Thymus (tissue), 14 donors: ENCODE data around the gene CES2. TPM values are rescaled to one million over a fixed set of nuclear protein-coding genes. Genes with fewer than 3 reads are reported as not detected.

Experiments
- DNase-seq, 9 donors: peaks; one replicate each; pipeline ENCODE4 v3.0.0-alpha.2; 2013; ENCODE audit warnings: low spot score in 9 of 9, low read depth in 6 of 9, missing footprints in 1 of 9
- H3K27ac ChIP-seq, 2 donors: one replicate each; pipeline ENCODE4 v1.5.1; 2013; ENCODE audit warnings: control low read depth in 1 of 2, low read depth in 1 of 2, low read length in 1 of 2, mild to moderate bottlenecking in 1 of 2, moderate library complexity in 1 of 2
- H3K27me3 ChIP-seq, 2 donors: one replicate each; pipeline ENCODE4 v1.5.1; 2013; ENCODE audit warnings: low read length in 1 of 2; ENCODE audit not compliant: control insufficient read depth in 2 of 2, insufficient read depth in 1 of 2
- H3K36me3 ChIP-seq, 2 donors: one replicate each; pipeline ENCODE4 v1.5.1; 2013; ENCODE audit warnings: low read length in 1 of 2, mild to moderate bottlenecking in 1 of 2, moderate library complexity in 1 of 2; ENCODE audit not compliant: control insufficient read depth in 2 of 2, insufficient read depth in 2 of 2
- H3K4me1 ChIP-seq, 2 donors: one replicate each; pipeline ENCODE4 v1.5.1; 2013; ENCODE audit warnings: low read length in 2 of 2; ENCODE audit not compliant: control insufficient read depth in 2 of 2, insufficient read depth in 2 of 2
- H3K4me3 ChIP-seq, 2 donors: one replicate each; pipeline ENCODE4 v1.5.1; 2013; ENCODE audit warnings: low read length in 2 of 2, control low read depth in 1 of 2, mild to moderate bottlenecking in 1 of 2
- H3K9me3 ChIP-seq, 2 donors: one replicate each; pipeline ENCODE4 v1.5.1; 2013; ENCODE audit warnings: low read length in 1 of 2, mild to moderate bottlenecking in 1 of 2; ENCODE audit not compliant: control insufficient read depth in 2 of 2, insufficient read depth in 1 of 2
- WGBS: extraction: QIAGEN DNeasy Blood & Tissue Kit; methylation state at CpG from one replicate; pipeline ENCODE4 v1.1.7; 2013; 5-methylcytosine and 5-hydroxymethylcytosine counted together
- long read RNA-seq, 10 donors: transcript quantifications; one replicate each; lab custom pipeline, GENCODE V29; 2026
- polyA plus RNA-seq: library from polyadenylated mRNA; stranded (reverse); fragments of 200-250 nt; gene quantifications from one replicate; pipeline ENCODE4 v1.2.3, GENCODE V29; 2013
- total RNA-seq: library from RNA; stranded (reverse); fragments of 120-200 nt; gene quantifications from one replicate; pipeline ENCODE4 v1.2.4, GENCODE V29; 2013
- donor health status: healthy.

The CES2 gene
- total RNA-seq (15.8 TPM), polyA plus RNA-seq (16.7 TPM)
- long read RNA-seq, donor 1: 0 reads
- long read RNA-seq, donor 2: 0 reads
- long read RNA-seq, donor 3, partial matches to known transcripts: 0 of 1 reads
- long read RNA-seq, donor 3, other reads (novel, unspliced or antisense): 0 of 1 reads
- long read RNA-seq, donor 4, transcript CES2-201 (12 exons, 3,927 nt): major isoform, 6 of 6 reads
- long read RNA-seq, donor 4, partial matches to known transcripts: 0 of 6 reads
- long read RNA-seq, donor 4, other reads (novel, unspliced or antisense): 0 of 6 reads
- long read RNA-seq, donor 5, partial matches to known transcripts: 0 of 2 reads
- long read RNA-seq, donor 5, other reads (novel, unspliced or antisense): 0 of 2 reads
- long read RNA-seq, donor 6, partial matches to known transcripts: 0 of 1 reads
- long read RNA-seq, donor 6, other reads (novel, unspliced or antisense): 0 of 1 reads
- long read RNA-seq, donor 7, partial matches to known transcripts: 0 of 1 reads
- long read RNA-seq, donor 7, other reads (novel, unspliced or antisense): 0 of 1 reads
- long read RNA-seq, donor 8, partial matches to known transcripts: 0 of 3 reads
- long read RNA-seq, donor 8, other reads (novel, unspliced or antisense): 0 of 3 reads
- long read RNA-seq, donor 9, partial matches to known transcripts: 0 of 2 reads
- long read RNA-seq, donor 9, other reads (novel, unspliced or antisense): 0 of 2 reads
- long read RNA-seq, donor 10: 0 reads

- H3K27ac ChIP-seq: peak within 1 kb of the TSS; percentile 79 to 95
- H3K4me1 ChIP-seq: peaks cover 15 to 16% of the 10 kb centered on the region in 2 donors
- no peak for DNase-seq
- H3K27me3 ChIP-seq: no peaks in the 10 kb centered on the region
- H3K4me3 ChIP-seq: peak within 1 kb of the TSS; percentile 87 to 97
- peaks cover 18 to 23% of the 10 kb centered on the region in 2 donors for H3K36me3 ChIP-seq
- 78% methylated on average over 44 of the region's 44 CpGs for WGBS
- no peaks in the 10 kb centered on the region for H3K9me3 ChIP-seq
Observed at GRCh38 chr16:66935314-66936011, at the start of gene CES2. TSS of gene CES2 (plus strand) at chr16:66935516. CDS start at chr16:66935636, 120 bp downstream.

- peaks cover 0 to 3% of the 10 kb centered on the region in 2 donors for H3K4me1 ChIP-seq
- H3K9me3 ChIP-seq: no peaks in the 10 kb centered on the region
- DNase-seq: no peak
- H3K4me3 ChIP-seq: no peak overlapping the region
- H3K27me3 ChIP-seq: no peaks in the 10 kb centered on the region
- 98% methylated on average over 2 of the region's 2 CpGs for WGBS
- no peak overlapping the region for H3K27ac ChIP-seq
- H3K36me3 ChIP-seq: peaks cover 15 to 21% of the 10 kb centered on the region in 2 donors
Observed at GRCh38 chr16:66886321-66886720, 49.0 kb upstream of the CES2 start.

- peaks cover 15 to 21% of the 10 kb centered on the region in 2 donors for H3K36me3 ChIP-seq
- H3K4me1 ChIP-seq: peaks cover 0 to 3% of the 10 kb centered on the region in 2 donors
- 95% methylated on average over 3 of the region's 3 CpGs for WGBS
- no peaks in the 10 kb centered on the region for H3K9me3 ChIP-seq
- H3K27me3 ChIP-seq: no peaks in the 10 kb centered on the region
- H3K27ac ChIP-seq: no peak overlapping the region
- no peak for DNase-seq
- H3K4me3 ChIP-seq: no peak overlapping the region
Observed at GRCh38 chr16:66886914-66887313, 48.4 kb upstream of the CES2 start.

GRCh38 chr16:66888647-66889615, 46.4 kb upstream of the CES2 start:
- no peaks in the 10 kb centered on the region for H3K27me3 ChIP-seq
- no peak for DNase-seq
- no peaks in the 10 kb centered on the region for H3K4me1 ChIP-seq
- H3K4me3 ChIP-seq: no peak overlapping the region
- no peaks in the 10 kb centered on the region for H3K9me3 ChIP-seq
- 95% methylated on average over 6 of the region's 6 CpGs for WGBS
- H3K27ac ChIP-seq: no peak overlapping the region
- peaks cover 15 to 21% of the 10 kb centered on the region in 2 donors for H3K36me3 ChIP-seq

- H3K4me1 ChIP-seq: no peaks in the 10 kb centered on the region
- H3K36me3 ChIP-seq: peaks cover 11 to 16% of the 10 kb centered on the region in 2 donors
- WGBS: 87% methylated on average over 4 of the region's 4 CpGs
- H3K27ac ChIP-seq: no peak overlapping the region
- no peak overlapping the region for H3K4me3 ChIP-seq
- DNase-seq: no peak
- H3K27me3 ChIP-seq: no peaks in the 10 kb centered on the region
- no peaks in the 10 kb centered on the region for H3K9me3 ChIP-seq
Observed at GRCh38 chr16:66889622-66890021, 45.7 kb upstream of the CES2 start.

GRCh38 chr16:66890799-66891198, 44.5 kb upstream of the CES2 start:
- no peaks in the 10 kb centered on the region for H3K4me1 ChIP-seq
- no peaks in the 10 kb centered on the region for H3K27me3 ChIP-seq
- no peak overlapping the region for H3K27ac ChIP-seq
- no peaks in the 10 kb centered on the region for H3K9me3 ChIP-seq
- H3K4me3 ChIP-seq: no peak overlapping the region
- 96% methylated on average over 2 of the region's 2 CpGs for WGBS
- DNase-seq: no peak
- peaks cover 0 to 5% of the 10 kb centered on the region in 2 donors for H3K36me3 ChIP-seq

- DNase-seq: no peak
- H3K4me3 ChIP-seq: no peak overlapping the region
- 98% methylated on average over 4 of the region's 4 CpGs for WGBS
- H3K27ac ChIP-seq: no peak overlapping the region
- no peaks in the 10 kb centered on the region for H3K27me3 ChIP-seq
- peaks cover 0 to 2% of the 10 kb centered on the region in 2 donors for H3K36me3 ChIP-seq
- H3K9me3 ChIP-seq: no peaks in the 10 kb centered on the region
- H3K4me1 ChIP-seq: no peaks in the 10 kb centered on the region
Observed at GRCh38 chr16:66891360-66891759, 44.0 kb upstream of the CES2 start.

GRCh38 chr16:66891797-66892196, 43.5 kb upstream of the CES2 start:
- peaks cover 0 to 2% of the 10 kb centered on the region in 2 donors for H3K36me3 ChIP-seq
- no peak overlapping the region for H3K27ac ChIP-seq
- DNase-seq: no peak
- H3K27me3 ChIP-seq: no peaks in the 10 kb centered on the region
- H3K9me3 ChIP-seq: no peaks in the 10 kb centered on the region
- no peak overlapping the region for H3K4me3 ChIP-seq
- 87% methylated on average over 6 of the region's 6 CpGs for WGBS
- H3K4me1 ChIP-seq: no peaks in the 10 kb centered on the region
